GM21367 (cell line): ENCODE results near the gene MLEC.
A peak's percentile ranks its signal among the peaks of the same experiment; 100 is the strongest.
"Not testable (repeated sequence)": the region's sequence is repeated elsewhere in the genome, so short reads cannot be mapped to it uniquely, and the experiment has no call there.

ENCODE experiments used
- ATAC-seq: cut with Tn5 transposase; IDR thresholded peaks from one replicate; pipeline ENCODE4 v1.9.1; 2021; ENCODE audit not compliant: unreplicated experiment

Gene MLEC

GRCh38 chr12:120662879-120663278 is 24.1 kb upstream of the MLEC start:
- no peak for ATAC-seq

GRCh38 chr12:120663741-120664140 is 23.2 kb upstream of the MLEC start:
- ATAC-seq, result no peak

GRCh38 chr12:120666571-120667390 is 20.2 kb upstream of the MLEC start:
- no peak for ATAC-seq

- no peak for ATAC-seq
Measured at GRCh38 chr12:120668091-120668867, 18.7 kb upstream of the MLEC start.

- peak; percentile 44 for ATAC-seq
Measured at GRCh38 chr12:120668868-120669840, 17.8 kb upstream of the MLEC start.

- ATAC-seq, result not testable (repeated sequence)
Measured at GRCh38 chr12:120670237-120670636, 16.7 kb upstream of the MLEC start.

GRCh38 chr12:120670667-120671066 is 16.3 kb upstream of the MLEC start:
- ATAC-seq, result no peak

GRCh38 chr12:120674097-120674636 is 12.8 kb upstream of the MLEC start:
- ATAC-seq, result no peak

GRCh38 chr12:120677765-120678473 is 9.0 kb upstream of the MLEC start:
- peak; percentile 37 for ATAC-seq

- ATAC-seq, result no peak
Measured at GRCh38 chr12:120678572-120678971, 8.4 kb upstream of the MLEC start.

GRCh38 chr12:120680165-120680738 is 6.7 kb upstream of the MLEC start:
- ATAC-seq, result no peak

- no peak for ATAC-seq
Measured at GRCh38 chr12:120684523-120684932, 2.4 kb upstream of the MLEC start.

GRCh38 chr12:120685522-120685921 is 1.4 kb upstream of the MLEC start:
- no peak for ATAC-seq

GRCh38 chr12:120686151-120686689 is 729 bp upstream of the MLEC start:
- peak; percentile 52 for ATAC-seq

- no peak for ATAC-seq
Measured at GRCh38 chr12:120687578-120688289, 785 bp downstream of the MLEC start.

- no peak for ATAC-seq
Measured at GRCh38 chr12:120688527-120689071, 1.6 kb downstream of the MLEC start.

GRCh38 chr12:120689397-120690082 is 2.6 kb downstream of the MLEC start:
- ATAC-seq, result no peak

GRCh38 chr12:120690083-120690450 is 3.1 kb downstream of the MLEC start:
- no peak for ATAC-seq
